K562 treated with DMSO at 1 percent for 48 hours (cell line): ENCODE results near the gene ZNF208. TPM values are rescaled to one million over a fixed set of nuclear protein-coding genes. Genes with fewer than 3 reads are reported as not detected.

ENCODE experiments used
- total RNA-seq: library from RNA; unstranded; fragments of 300-600 nt; gene quantifications from 2 replicates; pipeline ENCODE4 v1.2.3, GENCODE V29; 2022; ENCODE audit warnings: low replicate concordance; ENCODE audit errors: extremely low read depth

The ZNF208 gene
- total RNA-seq: not detected in 2 replicates

DNA sequence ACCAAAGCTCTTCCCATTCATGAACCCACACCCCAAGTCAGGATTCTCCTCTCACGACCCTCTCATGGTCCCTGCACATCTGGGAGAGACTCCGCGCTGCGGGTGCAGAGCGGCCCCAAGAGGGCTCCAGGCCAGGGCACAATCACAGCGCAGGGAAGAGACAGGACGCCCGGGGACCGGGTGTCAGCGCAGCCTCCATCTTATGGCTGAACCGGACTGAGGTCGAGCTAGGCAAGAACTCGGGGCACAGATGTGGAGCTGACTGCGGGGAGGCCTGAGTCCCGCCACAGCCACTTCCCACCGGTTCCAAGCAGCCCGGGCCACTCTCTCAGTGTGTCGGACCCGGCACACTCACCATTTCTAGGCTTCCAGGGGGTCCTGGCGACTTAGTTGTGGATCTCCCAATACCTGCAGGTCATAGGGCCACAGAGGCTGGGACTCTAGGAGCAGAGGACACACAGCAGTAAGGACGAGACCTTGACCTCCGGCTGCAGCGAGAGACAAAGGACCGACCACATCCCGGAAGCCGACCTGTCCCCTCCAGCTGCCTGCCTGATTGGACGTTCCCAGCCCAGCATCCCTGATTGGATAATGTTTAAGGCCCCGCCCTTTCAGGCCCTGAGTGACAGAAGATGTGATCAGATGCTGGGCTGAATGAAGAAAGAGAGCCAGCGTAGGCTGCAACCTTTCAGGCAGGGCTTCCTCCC is at the start of gene ZNF208:
Gene ZNF208 (minus strand): TSS at position 507 of the 707 bp plus-strand sequence. CDS start 149 bp downstream, at position 358.

Other genes with a start within 250 kb of the ZNF208 start
- gene ZNF100, start 243.4 kb downstream of the ZNF208 start, total RNA-seq: not detected in 2 replicates
- not detected in 2 replicates for gene ZNF43, start 174.8 kb downstream of the ZNF208 start, total RNA-seq
- gene ZNF257, start 41.5 kb upstream of the ZNF208 start, total RNA-seq: not detected in 2 replicates
- gene ZNF676, start 186.0 kb upstream of the ZNF208 start, total RNA-seq: not detected in 2 replicates